Globus pallidus (tissue), 1 donor: ENCODE measurements around the gene SRSF2.
"Not testable (repeated sequence)": the region's sequence is repeated elsewhere in the genome, so short reads cannot be mapped to it uniquely, and the experiment has no call there.

Source experiments
- DNase-seq: peaks from one replicate; pipeline ENCODE4 v3.0.0-alpha.2; 2015; ENCODE audit warnings: low spot score

The SRSF2 gene

DNA sequence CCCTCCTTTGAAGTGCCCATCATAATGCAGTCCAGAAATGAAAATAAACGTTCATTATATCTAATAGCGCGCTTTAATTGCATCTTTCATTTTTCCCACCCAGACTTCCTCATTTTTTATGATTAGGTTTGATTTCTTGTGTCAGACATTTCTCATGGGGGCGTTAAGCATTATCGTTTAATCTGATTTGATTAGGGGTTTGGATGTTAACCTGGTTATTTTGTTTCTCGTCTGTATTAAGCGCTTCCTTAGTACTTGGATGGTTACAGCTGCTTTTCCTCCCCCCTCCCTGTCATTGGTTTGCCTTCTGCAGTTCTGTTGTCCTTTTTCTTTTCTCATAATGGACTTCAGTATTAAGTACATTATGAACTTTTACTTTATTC lies 1.3 kb upstream of the SRSF2 start:
- DNase-seq = no peak

DNA sequence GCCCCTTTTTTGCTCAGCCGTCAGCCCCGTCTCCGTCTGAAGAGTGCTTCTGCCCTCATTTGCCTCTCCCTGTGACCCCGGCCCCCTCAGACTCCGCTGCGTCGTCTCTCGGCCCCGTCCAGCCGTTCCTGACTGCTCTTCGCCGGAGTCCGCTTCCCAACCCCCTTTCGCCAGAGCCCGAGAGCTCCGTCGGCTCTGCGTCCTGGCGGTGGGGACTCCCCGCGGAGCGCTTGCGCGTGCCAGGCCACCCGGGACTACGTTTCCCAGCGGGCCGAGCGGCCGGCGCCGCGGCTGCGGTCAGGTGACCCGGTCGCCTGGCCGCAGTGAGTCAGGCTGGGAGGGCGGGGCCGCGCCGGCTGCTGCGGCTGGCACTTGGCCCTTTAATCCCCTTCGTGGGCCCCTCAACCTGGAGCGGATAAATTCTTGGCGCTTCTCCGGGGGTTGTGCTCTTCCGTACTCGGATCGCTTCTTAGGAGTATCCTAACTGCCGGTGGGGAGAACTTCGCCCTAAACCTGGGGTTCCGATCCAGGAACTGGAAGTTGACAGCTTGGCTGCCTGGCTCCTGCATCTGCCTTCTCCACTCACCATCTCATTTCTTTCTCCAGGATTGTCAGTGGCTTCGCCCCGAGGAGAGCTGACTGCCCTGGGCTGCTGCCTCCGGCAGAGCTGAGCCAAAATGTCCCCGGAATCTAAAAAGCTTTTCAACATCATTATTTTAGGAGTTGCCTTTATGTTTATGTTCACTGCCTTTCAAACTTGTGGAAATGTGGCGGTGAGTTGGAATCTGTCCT lies 741 bp upstream of the SRSF2 start, which contains the start of gene MFSD11:
TSS of gene MFSD11 (plus strand) at position 444 of the 792 bp plus-strand sequence. CDS start at position 678, 234 bp downstream.
- peak; percentile 92 for DNase-seq

DNA sequence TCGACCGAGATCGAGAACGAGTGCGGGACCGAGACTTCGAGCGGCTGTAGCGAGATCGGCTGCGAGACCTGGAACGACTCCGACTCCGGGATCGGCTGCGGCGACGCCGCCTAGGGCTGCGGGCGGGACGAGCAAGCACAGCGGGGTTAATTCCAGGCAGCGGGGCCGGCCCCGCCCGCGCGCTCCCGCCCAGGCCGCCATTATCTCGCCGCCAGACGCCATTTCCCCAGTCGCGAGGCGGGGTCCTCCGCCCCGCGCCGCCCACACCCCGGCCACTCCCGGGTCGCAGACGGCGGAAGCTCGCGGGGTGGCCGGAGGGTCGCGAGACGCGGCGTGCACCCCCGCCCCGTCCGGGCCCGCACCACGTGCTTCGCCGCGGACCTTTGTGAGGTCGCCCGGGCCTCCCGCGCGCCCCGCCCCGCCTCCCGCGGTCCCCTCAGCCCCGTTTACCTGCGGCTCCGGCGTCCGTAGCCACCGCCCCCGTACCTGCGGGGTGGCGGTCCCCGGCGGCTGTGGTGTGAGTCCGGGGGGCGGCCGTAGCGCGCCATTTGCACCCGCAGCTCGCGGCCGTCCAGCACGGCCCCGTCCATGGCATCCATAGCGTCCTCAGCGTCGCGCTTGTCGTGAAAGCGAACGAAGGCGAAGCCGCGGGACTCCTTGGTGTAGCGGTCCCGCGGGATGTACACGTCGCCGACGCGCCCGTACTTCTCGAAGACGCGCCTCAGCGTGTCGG lies 616 bp downstream of the SRSF2 start:
- peak; percentile 69 for DNase-seq

- DNase-seq = no peak
These were observed 1.4 kb downstream of the SRSF2 start for GRCh38 chr17:76735586-76736348.

GRCh38 chr17:76735006-76735405 lies 2.1 kb downstream of the SRSF2 start:
- DNase-seq = no peak

DNA sequence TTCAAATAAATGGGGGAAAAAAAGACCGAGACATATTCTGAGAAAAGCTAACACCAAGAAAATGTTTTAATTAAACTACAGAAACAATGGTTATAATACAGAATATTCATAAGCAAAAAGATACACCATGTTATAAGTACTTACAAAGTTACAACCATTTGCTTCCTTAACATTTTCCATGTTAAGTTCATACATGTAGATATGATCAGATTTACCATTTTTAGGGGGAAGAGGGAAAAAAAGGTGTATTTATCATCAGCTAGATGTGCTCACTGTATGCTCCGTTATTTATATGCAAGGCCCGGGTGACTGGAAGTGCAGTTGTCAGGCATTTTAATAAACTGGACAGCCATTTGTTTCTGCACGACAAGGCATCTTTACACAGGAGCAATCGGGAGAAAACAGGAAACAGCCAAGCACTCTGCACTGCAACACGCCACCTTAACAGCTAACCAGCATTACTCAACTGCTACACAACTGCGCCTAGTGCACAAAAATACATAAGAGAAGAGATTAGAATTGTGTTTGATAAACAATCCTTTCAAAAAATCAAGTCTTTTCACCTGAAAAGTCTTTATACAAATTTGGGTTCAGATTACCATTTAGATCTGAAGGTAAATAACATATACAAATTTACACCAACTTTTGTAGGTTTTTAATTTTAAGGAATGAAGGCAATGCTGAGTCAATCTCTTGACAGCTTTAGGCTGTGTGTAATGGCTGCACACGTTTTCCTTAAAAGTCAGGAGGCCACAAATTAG lies 2.9 kb downstream of the SRSF2 start:
- no peak for DNase-seq

DNA sequence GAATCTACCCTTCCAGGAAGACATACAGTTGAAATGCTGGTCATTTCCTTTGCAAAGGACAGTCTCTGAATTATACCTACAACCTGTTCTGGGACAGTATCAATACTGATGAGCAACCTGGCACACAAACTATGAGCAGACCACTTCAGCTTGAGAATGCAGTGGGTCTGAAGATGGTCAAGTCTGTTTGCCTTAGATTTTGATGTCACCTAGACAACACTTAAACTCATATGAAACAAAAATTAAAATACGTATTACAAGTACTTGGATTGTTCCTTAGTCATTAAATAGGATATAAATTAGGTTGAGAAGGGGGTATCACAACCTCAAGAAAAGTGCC lies 3.5 kb downstream of the SRSF2 start:
- DNase-seq = no peak

DNA sequence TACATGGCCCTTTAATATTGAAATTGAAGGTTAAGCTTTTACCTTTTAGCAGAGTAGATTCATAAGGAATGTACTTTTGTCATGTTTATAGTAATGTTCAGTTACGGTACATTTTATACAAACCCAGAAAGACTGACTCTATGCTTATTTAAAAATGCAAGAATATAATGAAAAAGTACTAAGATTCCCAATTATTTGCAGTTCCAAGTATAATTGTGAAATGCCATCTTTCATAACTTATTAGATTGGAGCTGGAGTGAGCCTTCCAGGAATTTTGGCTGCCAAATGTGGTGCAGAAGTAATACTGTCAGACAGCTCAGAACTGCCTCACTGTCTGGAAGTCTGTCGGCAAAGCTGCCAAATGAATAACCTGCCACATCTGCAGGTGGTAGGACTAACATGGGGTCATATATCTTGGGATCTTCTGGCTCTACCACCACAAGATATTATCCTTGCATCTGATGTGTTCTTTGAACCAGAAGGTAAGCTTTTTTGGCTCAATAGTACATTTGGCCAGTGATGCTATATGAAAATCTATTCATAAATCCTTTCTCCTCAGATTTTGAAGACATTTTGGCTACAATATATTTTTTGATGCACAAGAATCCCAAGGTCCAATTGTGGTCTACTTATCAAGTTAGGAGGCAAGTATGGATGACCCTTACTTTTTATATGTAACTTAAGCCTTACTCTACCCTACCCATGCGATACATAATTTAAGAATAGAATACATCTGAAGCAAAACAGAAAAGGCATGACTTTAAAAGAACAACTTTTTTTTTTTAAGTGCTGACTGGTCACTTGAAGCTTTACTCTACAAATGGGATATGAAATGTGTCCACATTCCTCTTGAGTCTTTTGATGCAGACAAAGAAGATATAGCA lies 4.2 kb downstream of the SRSF2 start:
- no peak for DNase-seq

GRCh38 chr17:76731800-76732733 lies 5.1 kb downstream of the SRSF2 start:
- DNase-seq = not testable (repeated sequence)

DNA sequence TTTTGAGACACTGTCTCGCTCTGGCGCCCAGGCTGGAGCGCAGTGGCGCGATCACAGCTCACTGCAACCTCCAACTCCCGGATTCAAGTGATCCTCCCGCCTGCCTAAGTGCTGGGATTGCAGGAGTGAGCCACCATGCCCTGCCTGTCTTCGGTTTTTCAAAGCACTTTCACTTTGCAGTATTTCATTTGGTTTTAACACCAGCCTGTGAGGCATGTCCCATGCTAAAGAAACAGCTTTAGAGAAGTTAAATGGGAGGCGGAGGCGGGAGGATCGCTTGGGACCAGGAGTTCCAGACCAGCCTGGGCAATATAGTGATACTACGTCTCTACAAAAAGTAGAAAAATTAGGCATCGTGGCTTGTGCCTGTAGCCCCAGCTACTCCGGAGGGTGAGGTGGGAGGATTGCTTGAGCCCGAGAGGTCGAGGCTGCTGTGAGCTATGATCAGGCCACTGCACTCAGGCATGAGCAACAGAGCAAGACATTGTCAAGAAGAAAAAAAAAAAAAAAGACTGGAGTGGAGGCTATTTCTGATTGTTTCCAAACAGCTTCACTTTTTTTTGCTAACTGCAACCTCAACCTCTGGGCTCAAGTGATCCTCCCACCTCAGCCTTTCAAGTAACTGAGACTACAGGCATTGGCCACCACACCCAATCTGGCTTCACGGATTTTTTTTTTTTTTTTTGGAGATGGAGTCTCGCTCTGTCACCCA lies 9.2 kb downstream of the SRSF2 start:
- DNase-seq = no peak

DNA sequence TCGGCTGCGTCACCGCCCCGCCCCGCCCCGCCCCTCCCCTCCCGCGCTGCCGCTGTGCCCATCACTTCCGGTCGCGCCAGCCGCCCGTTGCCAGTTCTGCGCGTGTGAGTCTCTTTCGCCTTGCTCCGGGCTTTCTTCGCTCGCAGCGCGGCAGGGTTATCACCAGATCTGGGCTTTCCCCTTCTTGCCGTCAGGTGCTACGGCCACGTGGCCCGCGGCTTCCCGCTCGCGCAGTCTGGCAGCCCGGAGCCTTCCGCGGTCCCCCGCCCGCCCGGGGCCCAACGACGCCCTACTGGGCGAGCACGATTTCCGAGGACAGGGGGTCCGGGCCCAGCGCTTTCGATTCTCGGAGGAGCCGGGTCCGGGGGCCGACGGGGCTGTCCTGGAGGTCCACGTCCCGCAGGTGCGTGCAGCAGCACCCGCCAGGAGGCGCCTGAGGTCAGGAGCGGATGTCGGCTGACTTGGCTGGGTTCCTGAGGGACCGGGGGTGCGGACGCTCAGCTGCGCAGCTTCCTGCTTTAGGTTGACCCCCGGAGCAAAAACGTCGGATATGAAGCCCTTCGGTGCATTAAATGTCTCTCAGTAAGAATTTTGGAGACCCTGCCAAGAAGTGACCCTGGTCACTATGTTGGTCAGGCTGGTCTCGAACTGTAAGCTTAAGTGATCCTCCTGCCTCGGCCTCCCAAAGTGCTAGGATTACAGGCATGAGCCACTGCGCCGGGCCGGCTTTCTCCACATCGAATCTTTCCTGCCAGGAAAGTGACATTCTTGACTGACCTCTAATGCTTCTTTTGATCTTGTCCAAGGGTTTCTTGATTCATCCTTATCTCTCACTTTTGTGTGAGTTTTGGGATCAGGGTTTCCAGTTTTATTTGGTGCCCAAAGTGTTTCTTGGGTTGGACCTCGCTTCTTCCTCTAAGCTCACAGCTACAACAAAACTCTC lies 10.1 kb downstream of the SRSF2 start, which contains the start of gene METTL23:
TSS of gene METTL23 (plus strand) at position 64 of the 943 bp plus-strand sequence. CDS start 2,872 bp downstream, outside the sequence.
- peak; percentile 70 for DNase-seq

- peak; percentile 92 for DNase-seq
These were observed 10.8 kb downstream of the SRSF2 start, which contains the start of gene JMJD6 for GRCh38 chr17:76726231-76726775. Gene JMJD6, minus strand, starts transcription at chr17:76726606. Its CDS starts 131 bp downstream, at chr17:76726475.

DNA sequence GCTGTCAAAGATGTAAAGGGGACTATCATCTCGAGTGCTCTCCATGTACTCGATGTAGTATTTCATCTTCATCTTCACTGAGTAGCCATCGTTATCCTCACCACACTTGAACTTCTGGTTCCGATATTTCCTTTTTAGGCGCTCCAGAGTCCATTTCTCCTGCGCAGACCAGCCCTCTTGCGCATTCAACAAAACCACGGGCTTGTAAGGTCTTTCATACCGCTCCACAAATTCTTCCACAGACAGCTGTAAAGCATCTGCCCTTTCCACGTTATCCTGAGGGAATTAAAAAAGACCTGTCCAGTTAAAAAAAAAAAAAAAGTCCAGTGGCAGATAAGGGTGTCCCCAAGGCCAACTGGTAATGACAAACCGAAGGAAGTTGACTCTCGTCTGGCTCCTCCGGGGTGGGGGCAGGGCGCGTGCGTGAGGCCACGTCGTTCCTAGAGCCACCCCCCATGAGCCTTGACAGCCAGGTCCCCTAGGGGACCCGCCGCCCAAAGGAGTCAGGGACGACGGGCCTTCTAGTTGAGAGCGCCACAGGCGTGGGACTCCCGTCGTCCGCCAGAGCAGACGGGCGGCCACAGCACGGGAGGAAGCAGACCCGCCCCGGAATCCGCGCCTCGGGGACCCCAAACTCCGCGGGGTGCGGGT lies 11.4 kb downstream of the SRSF2 start:
- peak; percentile 50 for DNase-seq

DNA sequence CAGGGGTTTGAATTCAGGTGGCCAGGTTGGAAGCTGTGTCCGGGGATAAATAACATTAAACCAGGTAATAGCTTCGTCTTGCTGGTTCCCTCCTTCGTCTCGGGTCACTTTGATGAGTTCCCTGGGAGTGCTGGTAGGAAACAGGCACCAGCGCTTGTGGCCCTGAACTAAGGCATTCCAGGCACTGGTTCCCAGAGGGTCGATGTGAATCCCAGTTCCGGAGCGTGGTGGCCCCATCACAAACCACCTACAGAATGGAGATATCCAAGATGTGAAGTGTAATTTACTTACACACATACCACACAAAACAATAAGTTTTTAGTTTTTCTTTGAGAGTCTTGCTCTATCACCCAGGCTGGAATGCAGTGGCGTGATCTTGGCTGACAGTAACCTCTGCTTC lies 13.3 kb downstream of the SRSF2 start:
- DNase-seq = no peak

- not testable (repeated sequence) for DNase-seq
These were observed 14.2 kb downstream of the SRSF2 start for GRCh38 chr17:76722977-76723376.

DNA sequence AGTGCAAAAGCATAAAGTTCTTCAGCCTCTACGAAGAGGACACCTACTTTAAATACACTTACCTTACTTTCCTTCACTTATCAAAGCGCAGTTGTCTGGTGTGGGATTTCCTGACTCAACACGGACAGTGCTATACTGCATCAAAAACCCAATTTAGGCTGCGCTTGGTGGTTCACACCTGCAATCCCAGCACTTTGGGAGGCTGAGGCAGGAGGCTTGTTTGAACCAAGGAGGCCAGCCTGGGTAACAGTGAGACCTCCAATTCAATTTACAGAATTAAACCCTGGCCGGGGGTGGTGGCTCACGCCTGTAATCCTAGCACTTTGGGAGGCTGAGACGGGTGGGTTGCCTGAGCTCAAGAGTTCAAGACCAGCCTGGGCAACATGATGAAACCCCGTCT lies 14.9 kb downstream of the SRSF2 start:
- DNase-seq = no peak

- DNase-seq = no peak
These were observed 15.7 kb downstream of the SRSF2 start for GRCh38 chr17:76721463-76721862.
